Mammary epithelial cell (primary cell): ENCODE results near the gene EXOSC1.

ENCODE experiments used
- CTCF ChIP-seq, 2 donors: IDR thresholded peaks in 1 of 2; conservative IDR thresholded peaks in 1 of 2; 2 replicates each; pipeline ENCODE4 v1.5.1; 2011 to 2012; ENCODE audit warnings: inconsistent platforms in 2 of 2, low read length in 2 of 2, mild to moderate bottlenecking in 2 of 2, control low read depth in 1 of 2, low read depth in 1 of 2; ENCODE audit not compliant: insufficient read depth in 1 of 2; ENCODE audit errors: extremely low read depth in 1 of 2
- EZH2 ChIP-seq: IDR thresholded peaks from 2 replicates; pipeline ENCODE4 v1.6.1; 2012; ENCODE audit warnings: low read length, inconsistent platforms, borderline replicate concordance

- no peak for TF ChIP-seq CTCF (conservative IDR thresholded peaks at IDR 0.05 in 1 of 2, IDR thresholded peaks at IDR 0.05 in 1 of 2; ENCODE audit: extremely low read depth in 1 of 2, insufficient read depth in 1 of 2, low read depth in 1 of 2, low read length in 2 of 2)
- TF ChIP-seq EZH2: no peak
Measured at GRCh38 chr10:97426776-97427570, 18.8 kb downstream of the EXOSC1 start.
